ENCODE measurements around the gene SUMO2.

DNA sequence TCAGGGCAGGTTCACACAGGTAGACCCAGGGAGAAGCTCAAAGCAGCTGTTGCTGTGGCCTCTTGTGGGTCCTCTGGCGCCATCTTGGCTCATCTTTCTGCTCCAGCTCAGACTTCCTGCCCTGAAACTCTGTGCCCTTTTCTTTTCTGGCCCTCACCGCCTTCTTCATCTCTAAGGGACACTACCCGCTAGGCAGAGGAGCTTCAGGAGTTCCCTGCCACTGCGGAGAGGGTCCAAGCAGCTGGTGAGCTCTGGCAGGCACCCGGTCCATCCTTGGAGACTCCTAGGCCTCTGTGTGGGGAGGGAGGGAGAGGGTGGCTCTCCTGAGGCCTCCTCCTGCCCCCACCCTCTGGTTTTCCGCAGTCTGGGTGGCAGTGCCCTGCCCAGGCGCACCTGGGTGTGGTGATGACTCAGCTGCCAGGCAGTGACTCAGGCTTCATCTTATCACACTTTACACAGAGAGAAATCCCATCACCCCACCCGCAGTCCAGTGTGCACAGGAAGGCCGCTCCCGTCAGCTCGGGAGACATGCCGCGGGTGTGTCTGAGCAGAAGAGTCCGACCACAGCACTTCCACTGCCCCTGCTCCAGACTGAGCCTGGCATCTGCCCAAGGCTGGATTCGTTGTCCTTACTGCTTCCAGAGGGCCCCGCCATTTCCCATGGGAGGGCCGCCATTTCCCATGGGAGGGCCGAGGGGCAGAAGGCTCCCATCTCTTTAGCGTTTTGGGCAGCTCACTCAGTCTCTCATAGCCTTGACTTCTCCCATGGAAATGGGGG, 58.5 kb downstream of the SUMO2 start:
- TF ChIP-seq TAF1 (IDR thresholded peaks at IDR 0.05; ENCODE audit: low read depth, low read length) (no peak), POLR2AphosphoS5 (IDR thresholded peaks at IDR 0.05; ENCODE audit: low read depth, low read length) (no peak)
